SK-N-SH treated with all-trans-retinoic acid at 6 μM for 48 hours (cell line): Measurements from ENCODE around the gene RAPSN.

Experiments
- ATAC-seq: fragments of 200-7000 bp; cut with Tn5 transposase; 3 replicates; pipeline ENCODE4 v1.9.1; 2020; ENCODE audit warnings: mild to moderate bottlenecking, moderate library complexity
- BACH2 ChIP-seq: fragments of 250-450 bp; sonication (Bioruptor Pico); IDR thresholded peaks from 2 replicates; pipeline ENCODE4 v1.9.0; 2021; ENCODE audit warnings: mild to moderate bottlenecking, borderline replicate concordance
- GLIS3 ChIP-seq: fragments of 250-450 bp; sonication (Bioruptor Pico); IDR thresholded peaks from 2 replicates; pipeline ENCODE4 v1.5.0; 2020; ENCODE audit warnings: mild to moderate bottlenecking, moderate library complexity
- OSR1 ChIP-seq: fragments of 250-450 bp; sonication (Bioruptor Pico); IDR thresholded peaks from 2 replicates; pipeline ENCODE4 v1.8.0; 2022; ENCODE audit warnings: moderate library complexity, mild to moderate bottlenecking, inconsistent platforms
- PPARA ChIP-seq: fragments of 250-450 bp; sonication (Bioruptor Pico); IDR thresholded peaks from 2 replicates; pipeline ENCODE4 v1.5.0; 2020; ENCODE audit warnings: mild to moderate bottlenecking, borderline replicate concordance
- RARB ChIP-seq: fragments of 250-450 bp; sonication (Bioruptor Pico); IDR thresholded peaks from 2 replicates; pipeline ENCODE4 v1.8.0; 2021; ENCODE audit warnings: mild to moderate bottlenecking, moderate library complexity
- SNAI2 ChIP-seq: fragments of 250-450 bp; sonication (Bioruptor Pico); IDR thresholded peaks from 2 replicates; pipeline ENCODE4 v1.5.0; 2020; ENCODE audit warnings: mild to moderate bottlenecking, moderate library complexity
- TCF4 ChIP-seq: fragments of 250-450 bp; sonication (Bioruptor Pico); IDR thresholded peaks from 2 replicates; pipeline ENCODE4 v1.8.0; 2021; ENCODE audit warnings: mild to moderate bottlenecking, moderate library complexity, borderline replicate concordance
- TOX ChIP-seq: fragments of 250-450 bp; sonication (Bioruptor Pico); IDR thresholded peaks from 2 replicates; pipeline ENCODE4 v1.8.0; 2021; ENCODE audit warnings: mild to moderate bottlenecking, moderate library complexity, borderline replicate concordance
- ZC3H10 ChIP-seq: fragments of 250-450 bp; sonication (Bioruptor Pico); IDR thresholded peaks from 2 replicates; pipeline ENCODE4 v1.5.1; 2021; ENCODE audit warnings: mild to moderate bottlenecking, moderate library complexity
- ZFP3 ChIP-seq: fragments of 250-450 bp; sonication (Bioruptor Pico); IDR thresholded peaks from 2 replicates; pipeline ENCODE4 v1.5.0; 2020; ENCODE audit warnings: mild to moderate bottlenecking, moderate library complexity
- ZFP30 ChIP-seq: fragments of 450-650 bp; formaldehyde crosslinking; IDR thresholded peaks from 2 replicates; pipeline ENCODE4 v1.5.0; 2022; ENCODE audit warnings: mild to moderate bottlenecking, moderate library complexity
- ZNF565 ChIP-seq: fragments of 450-650 bp; formaldehyde crosslinking; conservative IDR thresholded peaks from 2 replicates; pipeline ENCODE4 v1.5.0; 2020; ENCODE audit warnings: low read depth, mild to moderate bottlenecking, moderate library complexity
- ZNF8 ChIP-seq: fragments of 450-650 bp; formaldehyde crosslinking; IDR thresholded peaks from 2 replicates; pipeline ENCODE4 v1.5.0; 2020; ENCODE audit warnings: mild to moderate bottlenecking, moderate library complexity
- TF ChIP-seq, protein P1 (sequence below): fragments of 250-450 bp; sonication (Bioruptor Pico); IDR thresholded peaks from 2 replicates; pipeline ENCODE4 v1.8.0; 2020; ENCODE audit warnings: mild to moderate bottlenecking, moderate library complexity, borderline replicate concordance
- TF ChIP-seq, protein P2 (sequence below): fragments of 250-450 bp; sonication (Bioruptor Pico); IDR thresholded peaks from 2 replicates; pipeline ENCODE4 v1.5.0; 2020; ENCODE audit warnings: mild to moderate bottlenecking, moderate library complexity
- TF ChIP-seq, protein P3 (sequence below): fragments of 250-450 bp; sonication (Bioruptor Pico); IDR thresholded peaks from 2 replicates; pipeline ENCODE4 v1.5.1; 2021; ENCODE audit warnings: mild to moderate bottlenecking, moderate library complexity
- TF ChIP-seq, protein P4 (sequence below): fragments of 250-450 bp; sonication (Bioruptor Pico); IDR thresholded peaks from 2 replicates; pipeline ENCODE4 v1.8.0; 2021; ENCODE audit warnings: low read depth, mild to moderate bottlenecking, moderate library complexity, borderline replicate concordance
- TF ChIP-seq, protein P5 (sequence below): fragments of 250-450 bp; sonication (Bioruptor Pico); IDR thresholded peaks from 2 replicates; pipeline ENCODE4 v1.5.1; 2020; ENCODE audit warnings: low read depth, mild to moderate bottlenecking, moderate library complexity

The RAPSN gene

DNA sequence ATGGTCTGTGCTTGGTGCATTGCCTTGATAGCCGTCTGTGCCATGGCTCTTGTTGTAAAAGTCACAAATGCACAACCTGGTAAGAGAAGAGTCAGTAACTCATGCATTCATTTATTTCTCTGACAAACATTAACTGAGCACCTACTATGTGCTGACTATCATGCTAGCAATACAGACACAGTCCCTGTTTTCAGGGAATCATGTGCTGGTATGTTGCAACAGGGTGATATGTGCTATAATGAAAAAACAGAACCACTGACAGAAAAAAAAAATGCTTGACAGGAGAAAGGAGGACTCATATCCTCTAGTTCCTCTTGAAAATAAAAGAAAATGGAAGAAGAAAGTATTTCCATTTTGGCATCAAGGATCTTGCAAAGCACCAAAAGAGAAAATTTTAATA lies 34.5 kb upstream of the RAPSN start:
- TF ChIP-seq, protein P1, sequence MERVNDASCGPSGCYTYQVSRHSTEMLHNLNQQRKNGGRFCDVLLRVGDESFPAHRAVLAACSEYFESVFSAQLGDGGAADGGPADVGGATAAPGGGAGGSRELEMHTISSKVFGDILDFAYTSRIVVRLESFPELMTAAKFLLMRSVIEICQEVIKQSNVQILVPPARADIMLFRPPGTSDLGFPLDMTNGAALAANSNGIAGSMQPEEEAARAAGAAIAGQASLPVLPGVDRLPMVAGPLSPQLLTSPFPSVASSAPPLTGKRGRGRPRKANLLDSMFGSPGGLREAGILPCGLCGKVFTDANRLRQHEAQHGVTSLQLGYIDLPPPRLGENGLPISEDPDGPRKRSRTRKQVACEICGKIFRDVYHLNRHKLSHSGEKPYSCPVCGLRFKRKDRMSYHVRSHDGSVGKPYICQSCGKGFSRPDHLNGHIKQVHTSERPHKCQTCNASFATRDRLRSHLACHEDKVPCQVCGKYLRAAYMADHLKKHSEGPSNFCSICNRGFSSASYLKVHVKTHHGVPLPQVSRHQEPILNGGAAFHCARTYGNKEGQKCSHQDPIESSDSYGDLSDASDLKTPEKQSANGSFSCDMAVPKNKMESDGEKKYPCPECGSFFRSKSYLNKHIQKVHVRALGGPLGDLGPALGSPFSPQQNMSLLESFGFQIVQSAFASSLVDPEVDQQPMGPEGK (CRISPR knock-in tag): no peak
- TF ChIP-seq ZNF565 (CRISPR knock-in tag) (no peak), BACH2 (CRISPR knock-in tag) (no peak), GLIS3 (CRISPR knock-in tag) (no peak), ZFP3 (CRISPR knock-in tag) (no peak), ZNF8 (CRISPR knock-in tag) (no peak), PPARA (CRISPR knock-in tag) (no peak), SNAI2 (CRISPR knock-in tag) (no peak), RARB (CRISPR knock-in tag) (no peak), ZFP30 (no peak)
- TF ChIP-seq, protein P2, sequence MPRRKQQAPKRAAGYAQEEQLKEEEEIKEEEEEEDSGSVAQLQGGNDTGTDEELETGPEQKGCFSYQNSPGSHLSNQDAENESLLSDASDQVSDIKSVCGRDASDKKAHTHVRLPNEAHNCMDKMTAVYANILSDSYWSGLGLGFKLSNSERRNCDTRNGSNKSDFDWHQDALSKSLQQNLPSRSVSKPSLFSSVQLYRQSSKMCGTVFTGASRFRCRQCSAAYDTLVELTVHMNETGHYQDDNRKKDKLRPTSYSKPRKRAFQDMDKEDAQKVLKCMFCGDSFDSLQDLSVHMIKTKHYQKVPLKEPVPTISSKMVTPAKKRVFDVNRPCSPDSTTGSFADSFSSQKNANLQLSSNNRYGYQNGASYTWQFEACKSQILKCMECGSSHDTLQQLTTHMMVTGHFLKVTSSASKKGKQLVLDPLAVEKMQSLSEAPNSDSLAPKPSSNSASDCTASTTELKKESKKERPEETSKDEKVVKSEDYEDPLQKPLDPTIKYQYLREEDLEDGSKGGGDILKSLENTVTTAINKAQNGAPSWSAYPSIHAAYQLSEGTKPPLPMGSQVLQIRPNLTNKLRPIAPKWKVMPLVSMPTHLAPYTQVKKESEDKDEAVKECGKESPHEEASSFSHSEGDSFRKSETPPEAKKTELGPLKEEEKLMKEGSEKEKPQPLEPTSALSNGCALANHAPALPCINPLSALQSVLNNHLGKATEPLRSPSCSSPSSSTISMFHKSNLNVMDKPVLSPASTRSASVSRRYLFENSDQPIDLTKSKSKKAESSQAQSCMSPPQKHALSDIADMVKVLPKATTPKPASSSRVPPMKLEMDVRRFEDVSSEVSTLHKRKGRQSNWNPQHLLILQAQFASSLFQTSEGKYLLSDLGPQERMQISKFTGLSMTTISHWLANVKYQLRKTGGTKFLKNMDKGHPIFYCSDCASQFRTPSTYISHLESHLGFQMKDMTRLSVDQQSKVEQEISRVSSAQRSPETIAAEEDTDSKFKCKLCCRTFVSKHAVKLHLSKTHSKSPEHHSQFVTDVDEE (CRISPR knock-in tag): no peak
- ATAC-seq: no peak

DNA sequence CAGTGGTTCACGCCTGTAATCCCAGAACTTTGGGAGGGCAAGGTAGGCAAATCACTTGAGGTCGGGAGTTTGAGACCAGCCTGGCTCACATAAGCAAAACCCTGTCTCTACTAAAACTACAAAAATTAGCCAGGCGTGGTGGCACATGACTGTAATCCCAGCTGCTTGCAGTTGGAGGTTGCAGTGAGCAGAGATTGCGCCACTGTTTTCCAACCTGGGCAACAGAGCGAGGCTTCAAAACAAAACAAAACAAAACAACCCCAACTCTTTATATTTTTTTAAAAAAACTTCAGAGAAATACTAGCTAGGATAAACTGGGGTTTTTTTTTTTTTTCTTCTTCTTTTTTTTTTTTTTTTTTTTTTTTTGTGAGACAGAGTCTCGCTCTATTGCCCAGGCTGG lies 31.8 kb upstream of the RAPSN start:
- no peak for ATAC-seq
- TF ChIP-seq RARB (CRISPR knock-in tag) (no peak), BACH2 (CRISPR knock-in tag) (no peak), OSR1 (no peak), ZFP30 (no peak), ZC3H10 (CRISPR knock-in tag) (no peak), GLIS3 (CRISPR knock-in tag) (no peak), TOX (CRISPR knock-in tag) (no peak), TCF4 (CRISPR knock-in tag) (no peak)
- TF ChIP-seq, protein P2 (CRISPR knock-in tag): no peak
- TF ChIP-seq, protein P3, sequence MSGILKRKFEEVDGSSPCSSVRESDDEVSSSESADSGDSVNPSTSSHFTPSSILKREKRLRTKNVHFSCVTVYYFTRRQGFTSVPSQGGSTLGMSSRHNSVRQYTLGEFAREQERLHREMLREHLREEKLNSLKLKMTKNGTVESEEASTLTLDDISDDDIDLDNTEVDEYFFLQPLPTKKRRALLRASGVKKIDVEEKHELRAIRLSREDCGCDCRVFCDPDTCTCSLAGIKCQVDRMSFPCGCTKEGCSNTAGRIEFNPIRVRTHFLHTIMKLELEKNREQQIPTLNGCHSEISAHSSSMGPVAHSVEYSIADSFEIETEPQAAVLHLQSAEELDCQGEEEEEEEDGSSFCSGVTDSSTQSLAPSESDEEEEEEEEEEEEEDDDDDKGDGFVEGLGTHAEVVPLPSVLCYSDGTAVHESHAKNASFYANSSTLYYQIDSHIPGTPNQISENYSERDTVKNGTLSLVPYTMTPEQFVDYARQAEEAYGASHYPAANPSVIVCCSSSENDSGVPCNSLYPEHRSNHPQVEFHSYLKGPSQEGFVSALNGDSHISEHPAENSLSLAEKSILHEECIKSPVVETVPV (CRISPR knock-in tag): no peak
- TF ChIP-seq, protein P4, sequence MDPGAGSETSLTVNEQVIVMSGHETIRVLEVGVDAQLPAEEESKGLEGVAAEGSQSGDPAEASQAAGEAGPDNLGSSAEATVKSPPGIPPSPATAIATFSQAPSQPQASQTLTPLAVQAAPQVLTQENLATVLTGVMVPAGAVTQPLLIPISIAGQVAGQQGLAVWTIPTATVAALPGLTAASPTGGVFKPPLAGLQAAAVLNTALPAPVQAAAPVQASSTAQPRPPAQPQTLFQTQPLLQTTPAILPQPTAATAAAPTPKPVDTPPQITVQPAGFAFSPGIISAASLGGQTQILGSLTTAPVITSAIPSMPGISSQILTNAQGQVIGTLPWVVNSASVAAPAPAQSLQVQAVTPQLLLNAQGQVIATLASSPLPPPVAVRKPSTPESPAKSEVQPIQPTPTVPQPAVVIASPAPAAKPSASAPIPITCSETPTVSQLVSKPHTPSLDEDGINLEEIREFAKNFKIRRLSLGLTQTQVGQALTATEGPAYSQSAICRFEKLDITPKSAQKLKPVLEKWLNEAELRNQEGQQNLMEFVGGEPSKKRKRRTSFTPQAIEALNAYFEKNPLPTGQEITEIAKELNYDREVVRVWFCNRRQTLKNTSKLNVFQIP (CRISPR knock-in tag): no peak
- TF ChIP-seq, protein P5, sequence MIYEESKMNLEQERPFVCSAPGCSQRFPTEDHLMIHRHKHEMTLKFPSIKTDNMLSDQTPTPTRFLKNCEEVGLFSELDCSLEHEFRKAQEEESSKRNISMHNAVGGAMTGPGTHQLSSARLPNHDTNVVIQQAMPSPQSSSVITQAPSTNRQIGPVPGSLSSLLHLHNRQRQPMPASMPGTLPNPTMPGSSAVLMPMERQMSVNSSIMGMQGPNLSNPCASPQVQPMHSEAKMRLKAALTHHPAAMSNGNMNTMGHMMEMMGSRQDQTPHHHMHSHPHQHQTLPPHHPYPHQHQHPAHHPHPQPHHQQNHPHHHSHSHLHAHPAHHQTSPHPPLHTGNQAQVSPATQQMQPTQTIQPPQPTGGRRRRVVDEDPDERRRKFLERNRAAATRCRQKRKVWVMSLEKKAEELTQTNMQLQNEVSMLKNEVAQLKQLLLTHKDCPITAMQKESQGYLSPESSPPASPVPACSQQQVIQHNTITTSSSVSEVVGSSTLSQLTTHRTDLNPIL (CRISPR knock-in tag): no peak
